SU-DHL-6 (cell line): ENCODE measurements around the gene PBX1.

Experiments used
- EZH2phosphoT487 ChIP-seq: fragments of 200-600 bp; sonication (generic), shearing (Covaris generic); conservative IDR thresholded peaks from 2 replicates; pipeline ENCODE4 v1.6.1; 2018; ENCODE audit warnings: mild to moderate bottlenecking, antibody characterized with exemption, low read length, moderate library complexity, mixed read lengths
- TF ChIP-seq, protein P1 (sequence below): fragments of 200-600 bp; sonication (generic); IDR thresholded peaks from one replicate; pipeline ENCODE4 v1.5.1; 2017; ENCODE audit warnings: antibody characterized with exemption, mild to moderate bottlenecking, low read length, moderate library complexity; ENCODE audit not compliant: insufficient read depth, poor library complexity, severe bottlenecking

DNA sequence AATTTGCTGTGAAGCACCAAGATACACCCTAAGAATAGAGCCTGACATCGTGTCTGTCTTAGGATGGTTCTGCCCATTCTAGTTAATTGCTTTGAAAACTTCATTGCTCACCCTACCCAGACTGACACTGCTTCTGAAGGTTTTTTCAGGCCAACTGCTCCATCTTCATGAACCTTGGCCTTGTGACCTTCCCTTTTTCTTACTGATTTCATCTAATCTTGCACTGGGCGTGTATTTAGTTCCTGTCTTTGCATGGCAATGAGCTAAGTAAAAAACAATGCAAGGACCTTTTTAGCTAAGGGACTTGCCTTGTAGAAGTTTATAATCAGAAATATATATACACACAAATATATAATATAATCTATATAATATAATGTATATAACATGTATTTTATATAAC lies 108.0 kb downstream of the PBX1 start:
- TF ChIP-seq, protein P1, sequence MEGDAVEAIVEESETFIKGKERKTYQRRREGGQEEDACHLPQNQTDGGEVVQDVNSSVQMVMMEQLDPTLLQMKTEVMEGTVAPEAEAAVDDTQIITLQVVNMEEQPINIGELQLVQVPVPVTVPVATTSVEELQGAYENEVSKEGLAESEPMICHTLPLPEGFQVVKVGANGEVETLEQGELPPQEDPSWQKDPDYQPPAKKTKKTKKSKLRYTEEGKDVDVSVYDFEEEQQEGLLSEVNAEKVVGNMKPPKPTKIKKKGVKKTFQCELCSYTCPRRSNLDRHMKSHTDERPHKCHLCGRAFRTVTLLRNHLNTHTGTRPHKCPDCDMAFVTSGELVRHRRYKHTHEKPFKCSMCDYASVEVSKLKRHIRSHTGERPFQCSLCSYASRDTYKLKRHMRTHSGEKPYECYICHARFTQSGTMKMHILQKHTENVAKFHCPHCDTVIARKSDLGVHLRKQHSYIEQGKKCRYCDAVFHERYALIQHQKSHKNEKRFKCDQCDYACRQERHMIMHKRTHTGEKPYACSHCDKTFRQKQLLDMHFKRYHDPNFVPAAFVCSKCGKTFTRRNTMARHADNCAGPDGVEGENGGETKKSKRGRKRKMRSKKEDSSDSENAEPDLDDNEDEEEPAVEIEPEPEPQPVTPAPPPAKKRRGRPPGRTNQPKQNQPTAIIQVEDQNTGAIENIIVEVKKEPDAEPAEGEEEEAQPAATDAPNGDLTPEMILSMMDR: no peak
- TF ChIP-seq EZH2phosphoT487: no peak
